Suprapubic skin (tissue), 4 donors: ENCODE data around the gene NOS1AP. TPM values are rescaled to one million over a fixed set of nuclear protein-coding genes. Genes with fewer than 3 reads are reported as not detected.

Experiments
- DNase-seq, 2 donors: peaks; one replicate each; pipeline ENCODE4 v3.0.0-alpha.2; 2019; ENCODE audit warnings: low spot score in 2 of 2
- H3K27ac ChIP-seq: fragments of 200-600 bp; sonication (generic); one replicate; pipeline ENCODE4 v1.5.1; 2019
- H3K27me3 ChIP-seq: fragments of 200-600 bp; sonication (generic); one replicate; pipeline ENCODE4 v1.5.1; 2019
- H3K36me3 ChIP-seq: fragments of 200-600 bp; sonication (generic); one replicate; pipeline ENCODE4 v1.5.1; 2019
- H3K4me1 ChIP-seq: fragments of 200-600 bp; sonication (generic); one replicate; pipeline ENCODE4 v1.5.1; 2019
- H3K4me3 ChIP-seq: fragments of 200-600 bp; sonication (generic); one replicate; pipeline ENCODE4 v1.5.1; 2019; ENCODE audit warnings: mild to moderate bottlenecking
- H3K9me3 ChIP-seq: fragments of 200-600 bp; sonication (generic); one replicate; pipeline ENCODE4 v1.5.1; 2019
- EP300 ChIP-seq: sonication (generic); formaldehyde crosslinking; IDR thresholded peaks from one replicate; pipeline ENCODE4 v1.6.1; 2017; ENCODE audit warnings: antibody characterized with exemption
- POLR2A ChIP-seq, 2 donors: fragments of 450-650 bp; IDR thresholded peaks; one replicate each; pipeline ENCODE4 v1.6.1; 2017; ENCODE audit warnings: antibody characterized with exemption in 2 of 2, mild to moderate bottlenecking in 2 of 2, moderate library complexity in 2 of 2
- POLR2AphosphoS5 ChIP-seq, 3 donors: sonication (generic); formaldehyde crosslinking; IDR thresholded peaks; one replicate each; pipeline ENCODE4 v1.6.1; 2017; ENCODE audit warnings: antibody characterized with exemption in 3 of 3
- WGBS: methylation state at CpG from one replicate; pipeline ENCODE4 v1.1.5; 2018; 5-methylcytosine and 5-hydroxymethylcytosine counted together
- total RNA-seq, 4 donors: library from RNA; depleted of rRNA; stranded (reverse); fragments of >200 nt; gene quantifications; one replicate each; pipeline ENCODE4 v1.1.0, GENCODE V29; 2016
- TF ChIP-seq, protein P1 (sequence below), 2 donors: fragments of 200-600 bp in 1 of 2; fragments of 450-650 bp in 1 of 2; sonication (generic) in 1 of 2; IDR thresholded peaks; one replicate each; pipeline ENCODE4 v1.5.1; 2016 to 2019; ENCODE audit warnings: antibody characterized with exemption in 2 of 2, mild to moderate bottlenecking in 1 of 2, moderate library complexity in 1 of 2

Gene NOS1AP
- total RNA-seq, 4 donors from 2014 or later = 1.9 to 9.5 (median 3.3) TPM

DNA sequence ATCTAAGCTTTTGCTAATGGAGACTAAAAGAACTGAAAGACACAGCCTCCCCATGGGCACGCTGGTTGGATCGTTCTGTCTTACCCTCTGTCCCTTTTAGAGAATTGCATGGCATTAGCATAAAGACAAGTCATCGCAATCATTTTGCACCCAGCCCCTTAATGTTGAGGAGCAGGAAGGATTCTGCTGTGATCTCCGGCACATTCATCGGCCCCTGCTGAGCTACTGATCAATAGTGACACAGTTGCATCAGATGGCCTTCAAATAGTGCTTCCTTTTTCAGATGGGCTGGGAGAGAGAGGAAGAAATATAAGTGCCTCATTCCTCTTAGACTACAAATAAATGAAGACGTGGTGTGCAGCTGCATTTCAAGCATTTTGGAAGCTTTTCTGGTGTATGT is 75.4 kb downstream of the NOS1AP start:
- Histone ChIP-seq H3K4me1 (no peaks in the 10 kb centered on the region), H3K27me3 (peaks cover 2% of the 10 kb centered on the region), H3K36me3 (no peaks in the 10 kb centered on the region), H3K4me3 (no peak overlapping the region), H3K9me3 (no peaks in the 10 kb centered on the region), H3K27ac (no peak overlapping the region)
- WGBS = 64% methylated on average over 6 of the region's 6 CpGs
- TF ChIP-seq, protein P1, sequence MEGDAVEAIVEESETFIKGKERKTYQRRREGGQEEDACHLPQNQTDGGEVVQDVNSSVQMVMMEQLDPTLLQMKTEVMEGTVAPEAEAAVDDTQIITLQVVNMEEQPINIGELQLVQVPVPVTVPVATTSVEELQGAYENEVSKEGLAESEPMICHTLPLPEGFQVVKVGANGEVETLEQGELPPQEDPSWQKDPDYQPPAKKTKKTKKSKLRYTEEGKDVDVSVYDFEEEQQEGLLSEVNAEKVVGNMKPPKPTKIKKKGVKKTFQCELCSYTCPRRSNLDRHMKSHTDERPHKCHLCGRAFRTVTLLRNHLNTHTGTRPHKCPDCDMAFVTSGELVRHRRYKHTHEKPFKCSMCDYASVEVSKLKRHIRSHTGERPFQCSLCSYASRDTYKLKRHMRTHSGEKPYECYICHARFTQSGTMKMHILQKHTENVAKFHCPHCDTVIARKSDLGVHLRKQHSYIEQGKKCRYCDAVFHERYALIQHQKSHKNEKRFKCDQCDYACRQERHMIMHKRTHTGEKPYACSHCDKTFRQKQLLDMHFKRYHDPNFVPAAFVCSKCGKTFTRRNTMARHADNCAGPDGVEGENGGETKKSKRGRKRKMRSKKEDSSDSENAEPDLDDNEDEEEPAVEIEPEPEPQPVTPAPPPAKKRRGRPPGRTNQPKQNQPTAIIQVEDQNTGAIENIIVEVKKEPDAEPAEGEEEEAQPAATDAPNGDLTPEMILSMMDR (IDR thresholded peaks at IDR 0.05) = no peak
- TF ChIP-seq POLR2A (IDR thresholded peaks at IDR 0.05) = no peak
- TF ChIP-seq POLR2AphosphoS5 (IDR thresholded peaks at IDR 0.05) = no peak
- no peak for TF ChIP-seq EP300
- DNase-seq = no peak

DNA sequence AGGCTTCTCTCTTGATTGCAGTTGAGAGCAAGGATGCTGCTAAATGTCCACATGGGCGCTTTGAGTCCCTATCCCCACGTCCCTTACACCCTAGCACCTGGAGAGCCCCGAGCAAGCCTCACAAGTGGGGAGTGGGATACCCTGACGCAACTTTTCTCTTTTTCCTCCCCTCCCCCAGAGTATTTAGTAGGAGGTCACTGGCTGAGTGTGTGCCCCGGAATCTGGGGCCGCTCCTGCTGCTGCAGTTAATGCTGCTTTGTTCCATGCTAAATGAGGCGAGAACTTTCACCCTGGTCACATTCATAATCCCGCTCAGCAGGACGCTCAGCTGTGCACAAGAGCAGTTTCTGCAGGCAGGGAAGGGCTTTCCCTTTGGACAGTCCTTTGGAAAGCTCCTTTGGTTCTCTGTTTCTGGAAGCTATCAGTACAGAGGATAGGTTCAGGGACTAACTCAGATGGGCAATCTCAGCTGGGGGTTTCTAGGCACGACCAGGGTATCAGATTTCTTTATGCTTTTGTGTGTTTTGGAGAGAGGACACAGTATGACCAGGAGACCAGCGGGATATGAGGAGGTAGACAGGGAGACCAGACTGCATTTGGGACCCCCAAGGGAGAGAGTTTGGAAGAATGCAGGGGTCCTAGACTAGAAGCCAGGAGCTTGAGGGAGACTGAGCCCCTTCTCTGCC is 75.9 kb downstream of the NOS1AP start:
- Histone ChIP-seq H3K9me3 (no peaks in the 10 kb centered on the region), H3K36me3 (no peaks in the 10 kb centered on the region), H3K4me3 (no peak overlapping the region), H3K4me1 (no peaks in the 10 kb centered on the region), H3K27me3 (peaks cover 2% of the 10 kb centered on the region), H3K27ac (no peak overlapping the region)
- 79% methylated on average over 10 of the region's 11 CpGs for WGBS
- no peak for DNase-seq
- TF ChIP-seq, protein P1 (IDR thresholded peaks at IDR 0.05) = no peak
- TF ChIP-seq POLR2AphosphoS5 (IDR thresholded peaks at IDR 0.05) = no peak
- TF ChIP-seq EP300 = no peak
- no peak for TF ChIP-seq POLR2A (IDR thresholded peaks at IDR 0.05)

DNA sequence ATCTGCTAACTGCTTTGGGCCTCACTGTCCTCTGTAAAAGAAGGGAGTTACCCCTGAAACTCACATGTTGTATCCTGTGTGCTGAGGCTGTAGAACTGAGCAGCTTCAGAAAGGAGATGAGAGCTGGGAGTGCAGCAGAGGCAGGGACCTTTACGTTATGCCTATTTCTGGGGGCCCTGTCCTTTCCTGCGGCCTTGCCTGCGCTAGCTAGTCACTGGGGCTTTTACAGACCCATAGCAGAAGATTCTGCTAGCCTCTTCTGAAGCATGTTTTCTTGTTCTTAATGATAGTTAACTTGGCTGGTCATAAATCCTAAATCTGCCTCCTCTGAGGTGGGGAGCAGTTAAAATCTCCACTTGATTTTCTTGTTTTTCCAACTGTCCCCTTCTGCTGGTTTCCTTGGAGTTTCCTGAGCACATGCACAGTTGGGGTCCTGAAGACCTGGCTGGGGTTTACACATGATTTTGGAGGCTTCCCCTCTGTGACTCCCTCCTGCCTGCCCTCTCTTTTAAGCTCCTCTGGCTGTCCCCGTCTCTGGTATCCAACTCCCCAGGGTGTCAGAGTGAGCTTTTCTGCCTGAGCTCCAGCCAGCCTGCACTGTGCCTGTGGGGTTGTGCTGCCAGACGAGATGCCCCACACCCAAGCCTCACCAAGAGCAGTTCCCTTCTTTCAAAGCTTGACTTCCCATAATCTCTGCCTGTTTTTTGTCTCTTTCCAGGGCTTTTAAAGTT is 76.6 kb downstream of the NOS1AP start:
- peaks cover 2% of the 10 kb centered on the region for H3K27me3 ChIP-seq
- no peak overlapping the region for H3K27ac ChIP-seq
- DNase-seq = no peak
- no peaks in the 10 kb centered on the region for H3K9me3 ChIP-seq
- TF ChIP-seq POLR2AphosphoS5 (IDR thresholded peaks at IDR 0.05) = no peak
- no peak for TF ChIP-seq EP300
- TF ChIP-seq, protein P1 (IDR thresholded peaks at IDR 0.05) = no peak
- TF ChIP-seq POLR2A (IDR thresholded peaks at IDR 0.05) = no peak
- H3K4me1 ChIP-seq = no peaks in the 10 kb centered on the region
- WGBS = 65% methylated on average over 5 of the region's 5 CpGs
- no peaks in the 10 kb centered on the region for H3K36me3 ChIP-seq
- H3K4me3 ChIP-seq = no peak overlapping the region

DNA sequence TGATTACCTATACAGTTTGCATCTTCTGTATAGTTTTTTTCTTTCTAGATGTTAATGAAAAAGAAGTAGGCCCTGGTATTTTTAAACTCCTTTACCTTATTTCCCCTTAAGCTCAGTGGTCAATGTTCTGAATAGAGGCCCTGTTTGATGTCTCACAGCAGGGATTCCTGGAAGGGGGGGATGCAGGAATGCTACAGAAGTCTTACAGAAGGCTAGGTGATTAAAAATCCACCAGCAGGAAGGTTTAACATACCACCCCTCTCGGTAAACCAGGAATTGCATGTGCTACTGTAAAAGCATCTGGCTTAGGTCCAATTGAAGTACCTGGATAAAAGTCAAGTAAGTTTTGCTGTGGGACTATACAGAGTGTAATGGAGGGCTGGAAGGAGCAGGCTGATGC is 78.3 kb downstream of the NOS1AP start:
- no peak overlapping the region for H3K4me3 ChIP-seq
- TF ChIP-seq, protein P1 (IDR thresholded peaks at IDR 0.05) = no peak
- TF ChIP-seq POLR2A (IDR thresholded peaks at IDR 0.05) (no peak), EP300 (no peak), POLR2AphosphoS5 (IDR thresholded peaks at IDR 0.05) (no peak)
- H3K9me3 ChIP-seq = no peaks in the 10 kb centered on the region
- no peaks in the 10 kb centered on the region for H3K36me3 ChIP-seq
- no peak for DNase-seq
- H3K27me3 ChIP-seq = peaks cover 2% of the 10 kb centered on the region
- WGBS = 68% methylated on average over 1 of the region's 1 CpG
- no peaks in the 10 kb centered on the region for H3K4me1 ChIP-seq
- H3K27ac ChIP-seq = no peak overlapping the region

DNA sequence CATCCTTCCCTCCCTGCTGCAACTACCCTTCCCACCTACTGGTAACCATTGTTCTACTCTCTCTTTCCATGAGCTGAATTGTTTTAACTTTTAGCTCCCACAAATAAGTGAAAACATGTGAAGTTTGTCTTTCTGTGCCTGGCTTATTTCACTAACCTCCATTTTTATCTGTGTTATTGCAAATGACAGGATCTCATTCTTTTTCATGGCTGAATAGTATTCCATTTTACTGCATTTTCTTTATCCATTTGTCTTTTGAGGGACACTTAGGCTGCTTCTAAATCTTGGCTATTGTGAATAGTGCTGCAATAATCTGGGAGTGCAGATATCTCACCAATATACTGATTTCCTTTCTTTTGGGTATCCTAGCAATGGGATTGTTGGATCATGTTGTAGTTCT is 80.6 kb downstream of the NOS1AP start:
- TF ChIP-seq POLR2A (IDR thresholded peaks at IDR 0.05) (no peak), POLR2AphosphoS5 (IDR thresholded peaks at IDR 0.05) (no peak), EP300 (no peak)
- TF ChIP-seq, protein P1 (IDR thresholded peaks at IDR 0.05) = no peak
- no peak for DNase-seq

More for the DNA sequence above, 80.6 kb downstream of the NOS1AP start:
- H3K36me3 ChIP-seq = no peaks in the 10 kb centered on the region
- H3K4me1 ChIP-seq = no peaks in the 10 kb centered on the region
- no peaks in the 10 kb centered on the region for H3K9me3 ChIP-seq
- no peak overlapping the region for H3K27ac ChIP-seq
- H3K4me3 ChIP-seq = no peak overlapping the region
- H3K27me3 ChIP-seq = peaks cover 2% of the 10 kb centered on the region
